PC-9 (cell line): Measurements from ENCODE around the gene WDR33. TPM values are rescaled to one million over a fixed set of nuclear protein-coding genes. Genes with fewer than 3 reads are reported as not detected.

ENCODE experiments used
- BruUV-seq: library from RNA; stranded (reverse); fragments of 400-500 nt; replicated peaks from 2 replicates; lab custom pipeline; 2021; lab: Mats Ljungman, UMichigan
- CTCF ChIA-PET: fragments of 300-600 bp; sonication (Branson Sonifier 250); formaldehyde crosslinking; loops from one replicate; lab custom pipeline; 2022; ENCODE audit warnings: antibody characterized with exemption; lab: Charles Lee
- POLR2A ChIA-PET: fragments of 300-600 bp; sonication (Branson Sonifier 250); formaldehyde crosslinking; loops from one replicate; lab custom pipeline; 2022; ENCODE audit warnings: antibody characterized with exemption; ENCODE audit not compliant: unreplicated experiment; lab: Charles Lee
- DNase-seq, 2 experiments: peaks; one replicate each; pipeline versions ENCODE4 v3.0.0 to v3.0.0-alpha.2; 2015 to 2022; ENCODE audit warnings: mixed read lengths in 1 of 2
- H2AFZ ChIP-seq: fragments of 200-600 bp; sonication (generic); 2 replicates; pipeline ENCODE4 v1.8.1; 2017; ENCODE audit warnings: antibody characterized with exemption
- H3F3A ChIP-seq: fragments of 200-600 bp; sonication (generic); 2 replicates; pipeline ENCODE4 v1.8.1; 2017; ENCODE audit warnings: antibody characterized with exemption, mild to moderate bottlenecking, low read depth; ENCODE audit not compliant: insufficient read depth
- H3K27ac ChIP-seq: fragments of 200-600 bp; sonication (generic); 2 replicates; pipeline ENCODE4 v1.6.1; 2016; ENCODE audit warnings: mixed run types
- H3K27me3 ChIP-seq: fragments of 200-600 bp; sonication (generic); 2 replicates; pipeline ENCODE4 v1.6.1; 2016; ENCODE audit warnings: low read depth, mixed run types; ENCODE audit not compliant: insufficient read depth
- H3K36me3 ChIP-seq: fragments of 200-600 bp; sonication (generic); 2 replicates; pipeline ENCODE4 v1.6.1; 2016; ENCODE audit warnings: low read depth, mixed run types
- H3K4me1 ChIP-seq: fragments of 200-600 bp; sonication (generic); replicated peaks from 2 replicates; pipeline ENCODE4 v1.6.1; 2016; ENCODE audit warnings: mixed run types; ENCODE audit not compliant: insufficient read depth
- H3K4me2 ChIP-seq: fragments of 200-600 bp; sonication (generic); 2 replicates; pipeline ENCODE4 v1.6.1; 2017; ENCODE audit warnings: mixed run types
- H3K4me3 ChIP-seq: fragments of 200-600 bp; sonication (generic); 2 replicates; pipeline ENCODE4 v1.6.1; 2016; ENCODE audit warnings: mixed run types
- H3K79me2 ChIP-seq: fragments of 200-600 bp; sonication (generic); 2 replicates; pipeline ENCODE4 v1.6.1; 2017; ENCODE audit warnings: low read depth, mixed run types
- H3K9me2 ChIP-seq: fragments of 200-600 bp; sonication (generic); 2 replicates; pipeline ENCODE4 v1.8.1; 2017; ENCODE audit warnings: mild to moderate bottlenecking; ENCODE audit not compliant: insufficient read depth
- H3K9me3 ChIP-seq: fragments of 200-600 bp; sonication (generic); 2 replicates; pipeline ENCODE4 v1.8.1; 2016; ENCODE audit warnings: low read depth; ENCODE audit not compliant: insufficient read depth
- H4K20me1 ChIP-seq: fragments of 200-600 bp; sonication (generic); 2 replicates; pipeline ENCODE4 v1.8.1; 2017; ENCODE audit not compliant: insufficient read depth
- CTCF ChIP-seq: fragments of 200-600 bp; sonication (generic); conservative IDR thresholded peaks from 2 replicates; pipeline ENCODE4 v1.6.1; 2017; ENCODE audit warnings: mixed run types, antibody characterized with exemption, mild to moderate bottlenecking, moderate library complexity
- EZH2 ChIP-seq: fragments of 200-600 bp; sonication (generic); IDR thresholded peaks from 2 replicates; pipeline ENCODE4 v1.8.0; 2017; ENCODE audit warnings: antibody characterized with exemption, low read depth
- intact Hi-C: fragments of 100-400 bp; cut with micrococcal nuclease; formaldehyde crosslinking; loops from one replicate; pipeline ENCODE4 v1.10.0; 2022; ENCODE audit not compliant: unreplicated experiment
- total RNA-seq: library from RNA; stranded (reverse); gene quantifications from 2 replicates; pipeline ENCODE4 v1.2.3, GENCODE V29; 2021

Gene WDR33
- total RNA-seq, 1 experiment from 2014 or later: 59.3 TPM

GRCh38 chr2:127847931-127848330, 37.0 kb upstream of the WDR33 start:
- Histone ChIP-seq H3F3A (peaks cover 10% of the 10 kb centered on the region; the same call in 1 of the 2 replicates), H3K79me2 (peaks cover 25% of the 10 kb centered on the region), H3K4me3 (no peak overlapping the region), H3K4me1 (no peaks in the 10 kb centered on the region), H2AFZ (no peak overlapping the region), H3K36me3 (peaks cover 36% of the 10 kb centered on the region), H4K20me1 (peaks cover 42% of the 10 kb centered on the region), H3K27me3 (no peaks in the 10 kb centered on the region), H3K9me2 (no peaks in the 10 kb centered on the region), H3K9me3 (no peaks in the 10 kb centered on the region), H3K4me2 (no peak overlapping the region), H3K27ac (no peak overlapping the region)
- intact Hi-C loops: no loop called here
- CTCF ChIA-PET: no interaction called here
- no peak for TF ChIP-seq CTCF
- TF ChIP-seq EZH2: no peak
- no TSS peak for BruUV-seq
- no peak for DNase-seq
- POLR2A ChIA-PET: no interaction called here

GRCh38 chr2:127844973-127845372, 34.0 kb upstream of the WDR33 start:
- Histone ChIP-seq H3F3A (peaks cover 19% of the 10 kb centered on the region; the same call in 1 of the 2 replicates), H3K4me3 (no peak overlapping the region), H3K79me2 (no peaks in the 10 kb centered on the region; the same call in 1 of the 2 replicates), H3K9me3 (no peaks in the 10 kb centered on the region), H3K36me3 (peaks cover 24% of the 10 kb centered on the region), H3K4me1 (no peaks in the 10 kb centered on the region), H3K9me2 (no peaks in the 10 kb centered on the region), H3K27me3 (no peaks in the 10 kb centered on the region), H3K27ac (no peak overlapping the region), H3K4me2 (no peak overlapping the region), H2AFZ (no peak overlapping the region), H4K20me1 (peaks cover 26% of the 10 kb centered on the region; the same call in 1 of the 2 replicates)
- ChIA-PET CTCF (no interaction called here), POLR2A (no interaction called here)
- BruUV-seq: no TSS peak
- no peak for DNase-seq
- TF ChIP-seq CTCF (no peak), EZH2 (no peak)
- intact Hi-C loops: no loop called here

- intact Hi-C loops: no loop called here
- Histone ChIP-seq H2AFZ (no peak overlapping the region), H3K4me2 (no peak overlapping the region), H3K27ac (no peak overlapping the region), H4K20me1 (peaks cover 18% of the 10 kb centered on the region; the same call in 1 of the 2 replicates), H3K9me2 (no peaks in the 10 kb centered on the region), H3K27me3 (no peaks in the 10 kb centered on the region), H3F3A (peaks cover 13% of the 10 kb centered on the region; the same call in 1 of the 2 replicates), H3K9me3 (no peaks in the 10 kb centered on the region), H3K79me2 (no peaks in the 10 kb centered on the region), H3K4me1 (no peaks in the 10 kb centered on the region), H3K36me3 (peaks cover 17% of the 10 kb centered on the region; the same call in 1 of the 2 replicates), H3K4me3 (no peak overlapping the region)
- CTCF ChIA-PET: no interaction called here
- DNase-seq: no peak
- POLR2A ChIA-PET: no interaction called here
- BruUV-seq: no TSS peak
- TF ChIP-seq CTCF (no peak), EZH2 (no peak)
These were observed 32.7 kb upstream of the WDR33 start for GRCh38 chr2:127843677-127844076.
